ENCODE results near the gene CTAG2. TPM values are rescaled to one million over a fixed set of nuclear protein-coding genes. Genes with fewer than 3 reads are reported as not detected.

Gene CTAG2
- total and polyA plus RNA-seq, 10 of the 15 experiments (the other 5 are each of a cell fraction or from before 2014, with no cell fraction given), result 0.73 TPM; not detected in 9

DNA sequence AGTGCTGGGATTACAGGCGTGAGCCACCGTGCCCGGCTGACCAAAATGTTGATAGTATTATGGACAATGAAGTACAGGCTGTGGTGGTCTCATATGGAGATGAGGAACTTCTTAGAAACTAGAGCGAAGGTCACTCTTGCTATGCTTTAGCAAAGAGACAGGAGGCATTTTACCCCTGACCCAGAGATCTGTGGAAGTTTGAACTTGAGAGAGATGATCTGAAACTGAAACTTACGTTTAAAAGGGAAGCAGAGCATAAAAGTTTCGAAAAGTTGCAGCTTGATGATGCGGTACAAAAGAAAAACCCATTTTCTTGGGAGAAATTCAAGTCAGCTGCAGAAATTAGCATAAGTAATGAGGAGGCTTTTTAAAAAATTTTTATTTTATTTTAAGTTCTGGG is 8.5 kb upstream of the CTAG2 start:
- FAIRE-seq (no peak), DNase-seq (ENCODE audit: low read depth, low spot score) (peak; percentile 8), ATAC-seq (no peak; the same call in 2 of the 3 replicates)
- H3K9ac ChIP-seq (ENCODE audit: control insufficient read depth, insufficient read depth, low read length), result no peak overlapping the region
- no peak overlapping the region for H3K27ac ChIP-seq (ENCODE audit: control insufficient read depth, insufficient read depth)
- in situ Hi-C loops (cut with MboI) (no loop called here), intact Hi-C loops (cut with micrococcal nuclease; ENCODE audit: unreplicated experiment) (no loop called here)
- WGBS (ENCODE audit: insufficient coverage, insufficient replicate concordance, low lambda C conversion rate, missing lambda C conversion rate), result 38% methylated on average over 7 of the region's 7 CpGs
- SMC1A ChIA-PET (ENCODE audit: uncharacterized antibody, unreplicated experiment), result no interaction called here
- H3K4me1 ChIP-seq (ENCODE audit: control insufficient read depth, insufficient read depth, low read length), result no peaks in the 10 kb centered on the region
- no peak overlapping the region for H3K4me3 ChIP-seq
- POLR2A ChIA-PET, result no interaction called here
- peaks cover 2% of the 10 kb centered on the region; the same call in 2 of the 3 replicates for H3K9me3 ChIP-seq (replicated peaks; ENCODE audit: control insufficient read depth, insufficient read depth, low read length)
- H3K4me2 ChIP-seq (ENCODE audit: control insufficient read depth, insufficient read depth), result no peak overlapping the region
- no peak overlapping the region for H2AFZ ChIP-seq (ENCODE audit: control insufficient read depth, low read depth, low read length)
- BruUV-seq (replicated peaks), result no TSS peak
- RAD21 ChIA-PET (ENCODE audit: unreplicated experiment), result no interaction called here
- no peaks in the 10 kb centered on the region for H3K27me3 ChIP-seq (replicated peaks in 1 of 2; ENCODE audit: control insufficient read depth in 2 of 2, insufficient read depth in 2 of 2, low read length in 1 of 2)
- CTCF ChIA-PET, result no interaction called here
- no peaks in the 10 kb centered on the region for H3K36me3 ChIP-seq (ENCODE audit: control insufficient read depth in 2 of 2, insufficient read depth in 2 of 2, low read length in 1 of 2)
- no peaks in the 10 kb centered on the region for H4K20me1 ChIP-seq (ENCODE audit: control insufficient read depth, insufficient read depth)
- H3K79me2 ChIP-seq (ENCODE audit: control insufficient read depth, insufficient read depth, low read length), result no peaks in the 10 kb centered on the region
- TF ChIP-seq, protein P1, sequence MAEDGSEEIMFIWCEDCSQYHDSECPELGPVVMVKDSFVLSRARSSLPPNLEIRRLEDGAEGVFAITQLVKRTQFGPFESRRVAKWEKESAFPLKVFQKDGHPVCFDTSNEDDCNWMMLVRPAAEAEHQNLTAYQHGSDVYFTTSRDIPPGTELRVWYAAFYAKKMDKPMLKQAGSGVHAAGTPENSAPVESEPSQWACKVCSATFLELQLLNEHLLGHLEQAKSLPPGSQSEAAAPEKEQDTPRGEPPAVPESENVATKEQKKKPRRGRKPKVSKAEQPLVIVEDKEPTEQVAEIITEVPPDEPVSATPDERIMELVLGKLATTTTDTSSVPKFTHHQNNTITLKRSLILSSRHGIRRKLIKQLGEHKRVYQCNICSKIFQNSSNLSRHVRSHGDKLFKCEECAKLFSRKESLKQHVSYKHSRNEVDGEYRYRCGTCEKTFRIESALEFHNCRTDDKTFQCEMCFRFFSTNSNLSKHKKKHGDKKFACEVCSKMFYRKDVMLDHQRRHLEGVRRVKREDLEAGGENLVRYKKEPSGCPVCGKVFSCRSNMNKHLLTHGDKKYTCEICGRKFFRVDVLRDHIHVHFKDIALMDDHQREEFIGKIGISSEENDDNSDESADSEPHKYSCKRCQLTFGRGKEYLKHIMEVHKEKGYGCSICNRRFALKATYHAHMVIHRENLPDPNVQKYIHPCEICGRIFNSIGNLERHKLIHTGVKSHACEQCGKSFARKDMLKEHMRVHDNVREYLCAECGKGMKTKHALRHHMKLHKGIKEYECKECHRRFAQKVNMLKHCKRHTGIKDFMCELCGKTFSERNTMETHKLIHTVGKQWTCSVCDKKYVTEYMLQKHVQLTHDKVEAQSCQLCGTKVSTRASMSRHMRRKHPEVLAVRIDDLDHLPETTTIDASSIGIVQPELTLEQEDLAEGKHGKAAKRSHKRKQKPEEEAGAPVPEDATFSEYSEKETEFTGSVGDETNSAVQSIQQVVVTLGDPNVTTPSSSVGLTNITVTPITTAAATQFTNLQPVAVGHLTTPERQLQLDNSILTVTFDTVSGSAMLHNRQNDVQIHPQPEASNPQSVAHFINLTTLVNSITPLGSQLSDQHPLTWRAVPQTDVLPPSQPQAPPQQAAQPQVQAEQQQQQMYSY (CRISPR knock-in tag; IDR thresholded peaks at IDR 0.05), result no peak
- TF ChIP-seq, protein P2, sequence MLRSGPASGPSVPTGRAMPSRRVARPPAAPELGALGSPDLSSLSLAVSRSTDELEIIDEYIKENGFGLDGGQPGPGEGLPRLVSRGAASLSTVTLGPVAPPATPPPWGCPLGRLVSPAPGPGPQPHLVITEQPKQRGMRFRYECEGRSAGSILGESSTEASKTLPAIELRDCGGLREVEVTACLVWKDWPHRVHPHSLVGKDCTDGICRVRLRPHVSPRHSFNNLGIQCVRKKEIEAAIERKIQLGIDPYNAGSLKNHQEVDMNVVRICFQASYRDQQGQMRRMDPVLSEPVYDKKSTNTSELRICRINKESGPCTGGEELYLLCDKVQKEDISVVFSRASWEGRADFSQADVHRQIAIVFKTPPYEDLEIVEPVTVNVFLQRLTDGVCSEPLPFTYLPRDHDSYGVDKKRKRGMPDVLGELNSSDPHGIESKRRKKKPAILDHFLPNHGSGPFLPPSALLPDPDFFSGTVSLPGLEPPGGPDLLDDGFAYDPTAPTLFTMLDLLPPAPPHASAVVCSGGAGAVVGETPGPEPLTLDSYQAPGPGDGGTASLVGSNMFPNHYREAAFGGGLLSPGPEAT (IDR thresholded peaks at IDR 0.05; ENCODE audit: low read depth), result no peak
- no peak for TF ChIP-seq MYC (IDR thresholded peaks at IDR 0.05; ENCODE audit: insufficient read depth, insufficient read length, insufficient replicate concordance, low read length, severe bottlenecking)
- TF ChIP-seq SMAD5 (IDR thresholded peaks at IDR 0.05; ENCODE audit: low read depth), result no peak
- no peak for TF ChIP-seq POU2F2 (IDR thresholded peaks at IDR 0.05; ENCODE audit: borderline replicate concordance, low read depth, low read length)
- TF ChIP-seq SPI1 (IDR thresholded peaks at IDR 0.05; ENCODE audit: borderline replicate concordance, insufficient read depth, low read depth, low read length), result no peak
- TF ChIP-seq CBFB (IDR thresholded peaks at IDR 0.05; ENCODE audit: low read depth), result no peak
- no peak for TF ChIP-seq TARDBP (IDR thresholded peaks at IDR 0.05; ENCODE audit: borderline replicate concordance)
- no peak for TF ChIP-seq GABPA (IDR thresholded peaks at IDR 0.05; ENCODE audit: low read depth)
- TF ChIP-seq SREBF1 (IDR thresholded peaks at IDR 0.05; ENCODE audit: low read length), result no peak
- TF ChIP-seq ZZZ3 (IDR thresholded peaks at IDR 0.05; ENCODE audit: control insufficient read depth, insufficient read length, low read depth), result no peak
- TF ChIP-seq PAX5 (IDR thresholded peaks at IDR 0.05; ENCODE audit: borderline replicate concordance, low read depth, low read length), result no peak
- TF ChIP-seq TCF7 (IDR thresholded peaks at IDR 0.05; ENCODE audit: borderline replicate concordance), result no peak
- TF ChIP-seq, protein P3, sequence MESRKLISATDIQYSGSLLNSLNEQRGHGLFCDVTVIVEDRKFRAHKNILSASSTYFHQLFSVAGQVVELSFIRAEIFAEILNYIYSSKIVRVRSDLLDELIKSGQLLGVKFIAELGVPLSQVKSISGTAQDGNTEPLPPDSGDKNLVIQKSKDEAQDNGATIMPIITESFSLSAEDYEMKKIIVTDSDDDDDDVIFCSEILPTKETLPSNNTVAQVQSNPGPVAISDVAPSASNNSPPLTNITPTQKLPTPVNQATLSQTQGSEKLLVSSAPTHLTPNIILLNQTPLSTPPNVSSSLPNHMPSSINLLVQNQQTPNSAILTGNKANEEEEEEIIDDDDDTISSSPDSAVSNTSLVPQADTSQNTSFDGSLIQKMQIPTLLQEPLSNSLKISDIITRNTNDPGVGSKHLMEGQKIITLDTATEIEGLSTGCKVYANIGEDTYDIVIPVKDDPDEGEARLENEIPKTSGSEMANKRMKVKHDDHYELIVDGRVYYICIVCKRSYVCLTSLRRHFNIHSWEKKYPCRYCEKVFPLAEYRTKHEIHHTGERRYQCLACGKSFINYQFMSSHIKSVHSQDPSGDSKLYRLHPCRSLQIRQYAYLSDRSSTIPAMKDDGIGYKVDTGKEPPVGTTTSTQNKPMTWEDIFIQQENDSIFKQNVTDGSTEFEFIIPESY (IDR thresholded peaks at IDR 0.05), result no peak
- no peak for TF ChIP-seq HCFC1 (IDR thresholded peaks at IDR 0.05; ENCODE audit: low read length)
- no peak for TF ChIP-seq WRNIP1 (IDR thresholded peaks at IDR 0.05; ENCODE audit: borderline replicate concordance, low read depth, low read length)
